ENCODE results near the gene PEPD. TPM values are rescaled to one million over a fixed set of nuclear protein-coding genes. Genes with fewer than 3 reads are reported as not detected.

PEPD gene
- total RNA-seq, 5 donors from 2014 or later (not counting 1 experiment from before 2014, with no cell fraction given) = 23.5 to 38.8 (median 31.8) TPM

DNA sequence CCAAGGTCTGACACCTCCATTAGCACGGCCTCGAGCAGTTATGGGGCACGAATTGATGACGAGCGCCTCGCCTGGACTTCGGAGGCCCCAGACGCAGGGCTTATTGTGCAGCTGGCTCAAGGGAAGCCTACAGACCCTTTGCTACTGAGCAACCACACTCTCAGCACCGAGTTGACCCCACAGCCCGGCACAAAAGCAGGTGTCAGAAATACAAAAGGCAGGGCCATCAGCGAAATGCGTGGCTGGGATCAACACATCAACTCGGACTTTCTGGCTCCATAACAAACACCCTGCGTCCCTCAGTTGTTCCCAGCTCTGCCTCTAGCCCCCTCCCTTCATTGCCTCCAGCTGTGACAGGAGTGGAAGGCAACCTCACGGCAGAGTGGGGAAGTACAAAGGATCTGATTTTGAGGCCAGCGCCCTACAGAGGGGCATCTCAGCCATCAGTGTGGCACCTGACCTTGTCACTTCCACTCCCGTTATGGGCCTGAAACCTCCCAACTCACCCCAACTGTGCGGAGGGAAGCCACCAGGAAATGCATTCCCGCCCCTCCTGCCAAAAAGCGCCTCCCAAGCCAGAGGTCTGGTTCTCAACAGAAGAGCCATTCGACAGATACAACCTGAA lies 18.0 kb downstream of the PEPD start:
- Mint-ChIP-seq H3K36me3 (peaks cover 19% of the 10 kb centered on the region), H3K9me3 (no peaks in the 10 kb centered on the region), H3K27me3 (no peaks in the 10 kb centered on the region), H3K4me1 (no peaks in the 10 kb centered on the region), H3K27ac (no peak overlapping the region), H3K4me3 (no peak overlapping the region)
- Histone ChIP-seq H3K4me3 (ENCODE audit: control insufficient read depth in 1 of 2, extremely low read depth in 1 of 2, low read length in 1 of 2) (no peak overlapping the region), H3K9me3 (no peaks in the 10 kb centered on the region), H3K27ac (ENCODE audit: low read length) (no peak overlapping the region), H3K36me3 (ENCODE audit: control insufficient read depth in 2 of 2, extremely low read depth in 1 of 2, insufficient read depth in 1 of 2, low read length in 1 of 2) (peaks cover 9 to 16% of the 10 kb centered on the region in 2 donors), H3K4me1 (ENCODE audit: control insufficient read depth in 1 of 2, extremely low read depth in 1 of 2, insufficient read depth in 2 of 2, low read length in 2 of 2) (no peaks in the 10 kb centered on the region), H3K27me3 (replicated peaks in 1 of 2; ENCODE audit: control insufficient read depth in 2 of 2, extremely low read depth in 1 of 2, insufficient read depth in 2 of 2, low read length in 1 of 2) (no peaks in the 10 kb centered on the region)
- ChIA-PET CTCF (no interaction called here), POLR2A (no interaction called here)
- DNase-seq (no peak), ATAC-seq (replicated peaks in 1 of 4) (no peak)
- 97% methylated on average over 15 of the region's 21 CpGs for WGBS (ENCODE audit: insufficient coverage)

DNA sequence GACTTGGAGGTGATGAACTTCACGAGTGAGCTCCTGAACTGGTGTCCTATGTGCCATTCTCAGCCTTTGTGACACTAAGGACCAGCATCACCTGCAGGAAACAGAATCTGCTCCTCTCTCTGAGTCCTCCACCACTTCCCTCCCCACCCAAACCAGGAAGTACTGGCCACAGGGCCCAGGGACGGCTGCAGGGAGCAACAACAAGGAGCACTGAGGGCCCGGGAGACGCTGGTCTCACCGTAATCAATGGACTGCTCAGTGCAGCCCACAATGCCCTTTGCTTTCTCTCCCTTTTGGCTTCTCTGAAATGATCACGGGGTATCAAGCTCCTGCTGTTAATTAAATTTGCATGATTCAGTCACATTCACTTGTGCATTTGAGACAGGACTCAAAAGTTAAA lies 18.6 kb downstream of the PEPD start:
- no peaks in the 10 kb centered on the region for H3K4me1 Mint-ChIP-seq
- ATAC-seq (replicated peaks in 1 of 4) = no peak
- ChIA-PET POLR2A (no interaction called here), CTCF (no interaction called here)
- no peak overlapping the region for H3K27ac ChIP-seq (ENCODE audit: low read length)
- no peaks in the 10 kb centered on the region for H3K27me3 Mint-ChIP-seq
- H3K36me3 ChIP-seq (ENCODE audit: control insufficient read depth in 2 of 2, extremely low read depth in 1 of 2, insufficient read depth in 1 of 2, low read length in 1 of 2) = peaks cover 9 to 17% of the 10 kb centered on the region in 2 donors
- no peak for DNase-seq
- H3K36me3 Mint-ChIP-seq = peaks cover 23% of the 10 kb centered on the region
- no peak overlapping the region for H3K4me3 ChIP-seq (ENCODE audit: control insufficient read depth in 1 of 2, extremely low read depth in 1 of 2, low read length in 1 of 2)
- H3K27ac Mint-ChIP-seq = no peak overlapping the region
- no peaks in the 10 kb centered on the region for H3K4me1 ChIP-seq (ENCODE audit: control insufficient read depth in 1 of 2, extremely low read depth in 1 of 2, insufficient read depth in 2 of 2, low read length in 2 of 2)
- H3K4me3 Mint-ChIP-seq = no peak overlapping the region
- 83% methylated on average over 5 of the region's 6 CpGs for WGBS (ENCODE audit: insufficient coverage)
- H3K9me3 ChIP-seq = no peaks in the 10 kb centered on the region
- H3K27me3 ChIP-seq (replicated peaks in 1 of 2; ENCODE audit: control insufficient read depth in 2 of 2, extremely low read depth in 1 of 2, insufficient read depth in 2 of 2, low read length in 1 of 2) = no peaks in the 10 kb centered on the region
- H3K9me3 Mint-ChIP-seq = no peaks in the 10 kb centered on the region

DNA sequence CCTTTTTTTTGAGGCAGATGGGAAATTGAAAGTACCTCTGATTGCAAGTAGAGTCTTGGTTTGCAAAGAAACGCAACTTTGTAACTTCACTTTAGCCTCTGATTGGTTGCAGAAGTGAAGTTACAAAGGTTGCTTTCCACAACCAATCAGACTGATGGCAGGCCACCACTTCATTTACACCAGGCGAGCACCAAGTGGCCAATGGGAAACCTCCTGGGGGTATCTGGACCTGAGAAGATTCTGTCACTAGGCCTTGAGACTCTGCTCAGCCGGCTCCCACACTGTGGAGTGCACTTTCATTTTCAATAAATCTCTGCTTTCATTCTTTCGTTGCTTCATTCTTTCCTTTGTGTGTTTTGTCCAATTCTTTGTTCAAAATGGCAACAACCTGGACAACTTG lies 19.1 kb downstream of the PEPD start:
- DNase-seq (no peak), ATAC-seq (replicated peaks in 1 of 4) (no peak)
- no peak overlapping the region for H3K27ac ChIP-seq (ENCODE audit: low read length)
- POLR2A ChIA-PET = no interaction called here
- H3K27me3 Mint-ChIP-seq = no peaks in the 10 kb centered on the region
- no peaks in the 10 kb centered on the region for H3K4me1 ChIP-seq (ENCODE audit: control insufficient read depth in 1 of 2, extremely low read depth in 1 of 2, insufficient read depth in 2 of 2, low read length in 2 of 2)
- H3K9me3 Mint-ChIP-seq = no peaks in the 10 kb centered on the region
- no peaks in the 10 kb centered on the region for H3K27me3 ChIP-seq (replicated peaks in 1 of 2; ENCODE audit: control insufficient read depth in 2 of 2, extremely low read depth in 1 of 2, insufficient read depth in 2 of 2, low read length in 1 of 2)
- H3K4me3 ChIP-seq (ENCODE audit: control insufficient read depth in 1 of 2, extremely low read depth in 1 of 2, low read length in 1 of 2) = no peak overlapping the region
- H3K27ac Mint-ChIP-seq = no peak overlapping the region
- H3K4me1 Mint-ChIP-seq = no peaks in the 10 kb centered on the region
- WGBS (ENCODE audit: insufficient coverage) = 20% methylated on average over 1 of the region's 4 CpGs
- no peak overlapping the region for H3K4me3 Mint-ChIP-seq
- H3K36me3 Mint-ChIP-seq = peaks cover 23% of the 10 kb centered on the region
- H3K36me3 ChIP-seq (ENCODE audit: control insufficient read depth in 2 of 2, extremely low read depth in 1 of 2, insufficient read depth in 1 of 2, low read length in 1 of 2) = peaks cover 9 to 17% of the 10 kb centered on the region in 2 donors
- H3K9me3 ChIP-seq = no peaks in the 10 kb centered on the region
- CTCF ChIA-PET = no interaction called here

DNA sequence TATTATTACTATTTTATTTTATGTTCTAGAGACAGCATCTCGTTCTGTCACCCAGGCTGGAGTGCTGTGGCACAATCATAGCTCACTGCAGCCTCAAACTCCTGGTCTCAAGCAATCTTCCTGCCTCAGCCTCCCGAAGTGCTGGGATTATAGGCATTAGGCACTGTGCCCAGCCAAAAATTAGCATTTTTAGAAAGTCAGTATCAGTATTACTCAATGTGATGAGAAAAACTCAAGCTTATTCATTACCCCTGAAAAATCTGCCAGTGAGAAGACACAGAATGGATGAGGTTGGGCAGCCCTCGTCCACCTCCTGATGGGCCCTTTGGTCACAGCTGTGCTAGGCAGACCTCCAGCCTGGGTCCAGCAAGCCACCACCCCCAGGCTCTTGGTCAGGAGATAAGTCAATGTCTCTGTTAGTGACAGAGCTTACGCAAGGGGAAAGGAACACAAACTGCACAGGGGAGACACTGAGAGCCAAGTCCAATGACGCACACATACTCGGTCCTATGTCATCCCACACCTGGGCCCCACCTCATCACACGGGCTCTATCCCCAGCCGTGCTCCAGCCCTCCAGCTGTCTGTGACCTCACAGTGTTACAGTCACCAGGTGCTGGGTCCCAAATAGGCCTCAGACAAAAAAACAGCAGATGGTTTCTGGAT lies 19.8 kb downstream of the PEPD start:
- no peak for DNase-seq
- H3K9me3 Mint-ChIP-seq = no peaks in the 10 kb centered on the region
- peaks cover 26% of the 10 kb centered on the region for H3K36me3 Mint-ChIP-seq
- no peak overlapping the region for H3K4me3 Mint-ChIP-seq
- no peak overlapping the region for H3K27ac Mint-ChIP-seq
- Histone ChIP-seq H3K27me3 (replicated peaks in 1 of 2; ENCODE audit: control insufficient read depth in 2 of 2, extremely low read depth in 1 of 2, insufficient read depth in 2 of 2, low read length in 1 of 2) (no peaks in the 10 kb centered on the region), H3K36me3 (ENCODE audit: control insufficient read depth in 2 of 2, extremely low read depth in 1 of 2, insufficient read depth in 1 of 2, low read length in 1 of 2) (peaks cover 9 to 16% of the 10 kb centered on the region in 2 donors), H3K9me3 (no peaks in the 10 kb centered on the region), H3K4me1 (ENCODE audit: control insufficient read depth in 1 of 2, extremely low read depth in 1 of 2, insufficient read depth in 2 of 2, low read length in 2 of 2) (no peaks in the 10 kb centered on the region), H3K4me3 (ENCODE audit: control insufficient read depth in 1 of 2, extremely low read depth in 1 of 2, low read length in 1 of 2) (no peak overlapping the region), H3K27ac (ENCODE audit: low read length) (no peak overlapping the region)
- no peaks in the 10 kb centered on the region for H3K4me1 Mint-ChIP-seq
- POLR2A ChIA-PET = no interaction called here
- ATAC-seq (replicated peaks in 1 of 4) = no peak
- no peaks in the 10 kb centered on the region for H3K27me3 Mint-ChIP-seq
- CTCF ChIA-PET = no interaction called here
- WGBS (ENCODE audit: insufficient coverage) = 80% methylated on average over 1 of the region's 8 CpGs

DNA sequence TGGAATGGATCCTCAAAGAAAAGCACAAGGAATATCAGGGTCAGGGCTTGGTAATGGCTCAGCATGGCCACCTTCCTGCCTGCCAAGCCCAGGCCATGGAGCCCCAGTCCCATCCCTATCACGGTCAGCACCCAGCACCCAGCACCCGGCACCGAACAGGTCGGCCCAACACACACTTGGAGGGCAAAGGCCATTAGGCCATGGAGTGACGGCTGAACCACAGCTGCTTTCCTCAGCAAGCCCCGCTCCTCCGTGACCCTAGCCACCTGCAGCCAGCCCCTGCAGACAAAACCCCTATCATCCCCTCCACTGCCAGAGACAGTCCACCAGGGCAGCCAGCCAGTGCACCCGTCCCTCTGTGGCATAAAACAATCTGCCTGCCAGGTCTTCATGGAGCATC lies 20.6 kb downstream of the PEPD start:
- H3K9me3 ChIP-seq = no peaks in the 10 kb centered on the region
- H3K36me3 Mint-ChIP-seq = peaks cover 28% of the 10 kb centered on the region
- ChIA-PET POLR2A (no interaction called here), CTCF (no interaction called here)
- no peak overlapping the region for H3K4me3 ChIP-seq (ENCODE audit: control insufficient read depth in 1 of 2, extremely low read depth in 1 of 2, low read length in 1 of 2)
- no peaks in the 10 kb centered on the region for H3K4me1 Mint-ChIP-seq
- no peaks in the 10 kb centered on the region for H3K9me3 Mint-ChIP-seq
- peaks cover 9 to 16% of the 10 kb centered on the region in 2 donors for H3K36me3 ChIP-seq (ENCODE audit: control insufficient read depth in 2 of 2, extremely low read depth in 1 of 2, insufficient read depth in 1 of 2, low read length in 1 of 2)
- H3K4me3 Mint-ChIP-seq = no peak overlapping the region
- no peak for ATAC-seq (replicated peaks in 1 of 4)
- no peak overlapping the region for H3K27ac ChIP-seq (ENCODE audit: low read length)
- no peak overlapping the region for H3K27ac Mint-ChIP-seq
- WGBS (ENCODE audit: insufficient coverage) = 96% methylated on average over 7 of the region's 8 CpGs
- DNase-seq = no peak
- H3K27me3 Mint-ChIP-seq = no peaks in the 10 kb centered on the region
- no peaks in the 10 kb centered on the region for H3K4me1 ChIP-seq (ENCODE audit: control insufficient read depth in 1 of 2, extremely low read depth in 1 of 2, insufficient read depth in 2 of 2, low read length in 2 of 2)
- no peaks in the 10 kb centered on the region for H3K27me3 ChIP-seq (replicated peaks in 1 of 2; ENCODE audit: control insufficient read depth in 2 of 2, extremely low read depth in 1 of 2, insufficient read depth in 2 of 2, low read length in 1 of 2)

DNA sequence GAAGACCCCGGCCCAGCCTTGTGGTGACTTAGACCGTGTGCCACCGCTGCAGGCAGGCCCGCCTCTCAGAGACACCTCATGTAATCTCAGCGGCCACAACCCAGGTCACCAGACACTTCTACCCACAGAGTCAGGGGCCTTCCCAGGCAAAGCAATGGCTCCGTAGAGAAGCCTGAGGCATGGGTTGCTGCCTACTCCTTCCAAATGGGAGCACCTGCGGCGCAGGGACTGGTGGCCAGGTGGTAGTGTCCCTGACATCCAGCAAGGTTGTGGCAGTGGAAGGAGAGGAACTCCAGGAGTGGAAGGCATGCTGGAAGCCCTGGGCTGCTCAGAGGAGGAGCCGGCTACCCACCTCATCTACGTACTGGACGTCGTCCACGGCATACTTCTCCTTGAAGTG lies 21.0 kb downstream of the PEPD start:
- H3K27ac Mint-ChIP-seq = no peak overlapping the region
- WGBS (ENCODE audit: insufficient coverage) = over 99% methylated on average over 8 of the region's 13 CpGs
- CTCF ChIA-PET = no interaction called here

More for the DNA sequence above, 21.0 kb downstream of the PEPD start:
- DNase-seq (no peak), ATAC-seq (replicated peaks in 1 of 4) (no peak)
- Mint-ChIP-seq H3K4me3 (no peak overlapping the region), H3K9me3 (no peaks in the 10 kb centered on the region), H3K27me3 (no peaks in the 10 kb centered on the region), H3K4me1 (no peaks in the 10 kb centered on the region), H3K36me3 (peaks cover 27% of the 10 kb centered on the region)
- H3K9me3 ChIP-seq = no peaks in the 10 kb centered on the region
- no peak overlapping the region for H3K4me3 ChIP-seq (ENCODE audit: control insufficient read depth in 1 of 2, extremely low read depth in 1 of 2, low read length in 1 of 2)
- H3K27me3 ChIP-seq (replicated peaks in 1 of 2; ENCODE audit: control insufficient read depth in 2 of 2, extremely low read depth in 1 of 2, insufficient read depth in 2 of 2, low read length in 1 of 2) = no peaks in the 10 kb centered on the region
- no peaks in the 10 kb centered on the region for H3K4me1 ChIP-seq (ENCODE audit: control insufficient read depth in 1 of 2, extremely low read depth in 1 of 2, insufficient read depth in 2 of 2, low read length in 2 of 2)
- no peak overlapping the region for H3K27ac ChIP-seq (ENCODE audit: low read length)
- peaks cover 9 to 16% of the 10 kb centered on the region in 2 donors for H3K36me3 ChIP-seq (ENCODE audit: control insufficient read depth in 2 of 2, extremely low read depth in 1 of 2, insufficient read depth in 1 of 2, low read length in 1 of 2)
- POLR2A ChIA-PET = no interaction called here

Data from T-cell (primary cell).